ENCODE data around the gene PDP2.
A peak's percentile ranks its signal among the peaks of the same experiment; 100 is the strongest.

The PDP2 gene

DNA sequence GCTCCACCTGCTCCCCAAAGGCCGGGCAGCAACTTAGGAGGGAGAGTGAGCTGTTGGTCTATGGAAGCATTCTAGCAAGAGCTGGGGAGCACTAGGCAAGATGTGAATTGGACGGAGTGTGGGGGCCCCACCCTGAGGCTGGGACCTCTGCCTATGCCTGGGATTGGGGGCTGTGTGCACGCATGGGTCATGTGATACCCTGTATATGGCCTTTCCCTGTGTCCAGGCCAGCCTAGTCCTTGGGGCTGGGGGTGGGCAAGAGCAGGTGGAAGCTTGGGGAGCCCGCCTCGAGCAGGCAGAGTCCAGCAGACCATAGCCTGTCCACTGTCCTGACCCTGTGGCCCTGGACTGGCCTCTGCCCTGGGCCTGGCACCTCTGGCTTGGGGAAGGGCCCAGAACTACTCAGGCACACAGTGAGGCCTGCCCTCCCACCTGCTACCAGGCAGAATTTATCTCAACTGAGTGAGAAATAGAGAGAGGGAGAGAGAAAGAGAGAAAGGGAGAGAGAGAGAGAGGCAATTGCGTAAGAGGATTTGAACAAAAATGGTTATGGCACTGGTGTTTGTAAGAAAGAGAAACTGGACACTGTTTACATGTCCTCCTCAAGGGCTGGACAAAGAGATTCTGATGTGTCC lies 19.1 kb downstream of the PDP2 start:
- FAIRE-seq (no peak), DNase-seq (ENCODE audit: insufficient read length, low spot score) (no peak)
- no peak for TF ChIP-seq POLR2A (IDR thresholded peaks at IDR 0.05; ENCODE audit: low read depth, low read length)

- TF ChIP-seq POLR2A (IDR thresholded peaks at IDR 0.05; ENCODE audit: low read depth, low read length) = no peak
- peak; percentile 77 for DNase-seq (ENCODE audit: insufficient read length, low spot score)
Observed at GRCh38 chr16:66899945-66900710, 19.8 kb downstream of the PDP2 start.

GRCh38 chr16:66900721-66901441 lies 20.6 kb downstream of the PDP2 start:
- DNase-seq (ENCODE audit: insufficient read length, low spot score) = no peak
- no peak for FAIRE-seq
- no peak for TF ChIP-seq POLR2A (IDR thresholded peaks at IDR 0.05; ENCODE audit: low read depth, low read length)

More at GRCh38 chr16:66899945-66900710, 19.8 kb downstream of the PDP2 start:
- FAIRE-seq = no peak

GRCh38 chr16:66901626-66902025 lies 21.3 kb downstream of the PDP2 start:
- DNase-seq (ENCODE audit: insufficient read length, low spot score) = no peak
- FAIRE-seq = no peak
- no peak for TF ChIP-seq POLR2A (IDR thresholded peaks at IDR 0.05; ENCODE audit: low read depth, low read length)

- DNase-seq (ENCODE audit: insufficient read length, low spot score) (no peak), FAIRE-seq (no peak)
- TF ChIP-seq POLR2A (IDR thresholded peaks at IDR 0.05; ENCODE audit: low read depth, low read length) = no peak
Observed at GRCh38 chr16:66902648-66903543, 22.6 kb downstream of the PDP2 start.

- TF ChIP-seq POLR2A (IDR thresholded peaks at IDR 0.05; ENCODE audit: low read depth, low read length) = no peak
- DNase-seq (ENCODE audit: insufficient read length, low spot score) (no peak), FAIRE-seq (no peak)
Observed at GRCh38 chr16:66903544-66904427, 23.5 kb downstream of the PDP2 start.

DNA sequence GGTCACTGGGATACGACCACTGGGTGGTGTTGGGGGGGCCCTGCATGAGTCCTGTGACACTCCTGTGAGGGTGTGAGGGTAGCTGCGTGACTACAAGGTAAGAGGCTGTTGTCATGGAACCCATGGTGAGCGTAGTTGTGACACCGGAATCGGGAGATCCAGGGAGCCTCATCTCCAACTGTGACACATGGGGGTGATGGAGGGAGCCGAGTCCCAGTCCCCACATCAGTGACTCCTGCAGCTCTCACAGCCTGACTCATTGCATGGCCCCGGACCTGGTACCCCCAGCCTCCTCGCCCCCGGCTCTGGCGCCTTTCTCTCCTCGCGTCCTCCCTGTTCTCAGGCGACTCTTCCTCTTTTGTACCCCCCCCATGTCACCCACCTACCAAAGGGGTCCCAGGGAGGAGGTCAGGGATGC lies 24.1 kb downstream of the PDP2 start:
- FAIRE-seq = no peak
- no peak for TF ChIP-seq POLR2A (IDR thresholded peaks at IDR 0.05; ENCODE audit: low read depth, low read length)
- DNase-seq (ENCODE audit: insufficient read length, low spot score) = no peak

- no peak for FAIRE-seq
- TF ChIP-seq POLR2A (IDR thresholded peaks at IDR 0.05; ENCODE audit: low read depth, low read length) = no peak
Observed at GRCh38 chr16:66904846-66905632, 24.7 kb downstream of the PDP2 start.

DNA sequence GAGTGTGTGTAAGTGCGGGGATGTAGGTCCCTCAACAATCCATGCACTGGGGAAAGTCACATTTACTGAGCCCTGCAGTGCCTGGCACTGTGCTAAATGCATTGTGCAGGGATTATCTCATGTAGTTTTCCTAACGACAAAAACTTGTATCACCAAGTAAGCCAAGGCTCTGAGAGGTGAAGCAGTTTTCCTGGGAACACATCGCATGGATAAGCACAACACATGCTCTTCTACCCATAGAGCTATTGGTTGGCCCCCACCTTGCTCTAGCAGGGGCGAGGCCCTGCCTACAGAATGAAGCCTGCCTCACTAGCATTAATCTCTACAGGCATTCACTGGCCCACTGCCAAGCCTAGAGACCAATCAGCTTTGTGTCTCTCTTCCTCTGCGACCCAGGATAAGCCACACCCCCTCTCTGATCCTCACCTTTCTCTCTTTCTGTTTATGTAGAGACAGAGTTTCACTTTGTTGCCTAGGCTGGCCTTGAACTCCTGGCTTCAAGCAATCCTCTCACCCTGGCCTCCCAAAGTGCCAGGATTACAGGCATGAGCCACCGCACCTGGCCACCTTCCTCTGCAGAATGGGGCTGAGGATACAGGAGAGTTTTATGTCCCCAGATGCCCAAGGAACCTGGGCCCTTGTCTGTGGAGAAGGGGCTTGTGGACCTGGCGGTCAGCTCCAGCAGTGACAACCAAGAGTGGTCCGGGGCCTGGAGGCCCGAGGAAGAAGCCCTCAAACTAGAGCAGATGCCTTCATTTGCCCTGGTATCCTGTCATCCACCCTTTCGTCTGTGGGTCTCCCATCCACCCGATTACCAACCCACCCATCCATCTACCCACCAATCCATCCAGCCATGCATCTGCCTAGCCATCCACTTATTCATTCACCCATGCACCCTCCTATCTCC lies 25.6 kb downstream of the PDP2 start:
- DNase-seq (ENCODE audit: insufficient read length, low spot score) (no peak), FAIRE-seq (no peak)
- no peak for TF ChIP-seq POLR2A (IDR thresholded peaks at IDR 0.05; ENCODE audit: low read depth, low read length)

More at GRCh38 chr16:66904846-66905632, 24.7 kb downstream of the PDP2 start:
- no peak for DNase-seq (ENCODE audit: insufficient read length, low spot score)

DNA sequence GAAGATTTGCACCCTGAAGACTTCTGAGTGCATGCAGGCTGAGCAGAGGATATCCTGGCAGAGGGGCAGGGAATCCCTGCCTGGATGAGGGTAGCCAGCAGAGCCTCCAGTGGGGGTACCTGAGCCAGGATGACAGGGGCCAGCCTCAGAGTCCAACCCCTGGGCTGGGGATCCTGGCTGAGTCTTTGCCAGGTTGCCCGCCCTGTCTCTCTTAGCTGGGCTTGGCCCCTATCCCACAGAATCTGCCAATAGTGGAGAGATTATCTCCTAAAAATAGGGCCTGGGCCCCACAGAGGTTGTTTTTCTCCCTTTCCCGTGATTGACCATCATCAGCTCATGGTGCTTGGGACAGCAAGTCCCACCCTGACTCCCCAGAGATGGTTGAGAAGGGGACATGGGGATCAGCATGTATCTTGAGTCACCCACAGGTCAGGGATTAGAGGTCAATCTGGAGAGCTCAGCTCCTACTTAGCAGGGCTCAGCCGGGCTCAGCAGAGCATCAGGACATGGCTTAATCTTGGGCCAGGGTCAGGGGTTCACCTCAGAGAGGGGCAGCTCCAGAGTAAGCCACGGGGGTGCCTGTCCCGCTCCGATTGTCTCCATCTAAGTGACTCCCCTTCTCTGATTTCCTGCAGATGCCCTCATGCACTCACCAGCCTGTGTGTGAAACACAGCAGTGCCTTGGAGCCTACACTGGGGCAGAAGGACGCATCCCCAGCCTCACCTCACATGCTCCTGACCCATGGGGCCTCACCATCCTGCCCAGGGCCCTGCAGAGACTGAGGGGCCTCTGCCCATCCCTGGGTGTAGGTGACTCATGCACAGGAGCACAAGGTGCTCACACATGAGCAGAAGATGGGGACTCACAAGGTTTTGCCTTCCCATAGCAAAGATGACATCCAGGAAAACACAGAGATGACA lies 26.9 kb downstream of the PDP2 start:
- FAIRE-seq = no peak
- no peak for DNase-seq (ENCODE audit: insufficient read length, low spot score)
- no peak for TF ChIP-seq POLR2A (IDR thresholded peaks at IDR 0.05; ENCODE audit: low read depth, low read length)

All from H54 (cell line).